ENCODE measurements around the gene SYNM.
"Not testable (repeated sequence)": the region's sequence is repeated elsewhere in the genome, so short reads cannot be mapped to it uniquely, and the experiment has no call there.

SYNM gene

DNA sequence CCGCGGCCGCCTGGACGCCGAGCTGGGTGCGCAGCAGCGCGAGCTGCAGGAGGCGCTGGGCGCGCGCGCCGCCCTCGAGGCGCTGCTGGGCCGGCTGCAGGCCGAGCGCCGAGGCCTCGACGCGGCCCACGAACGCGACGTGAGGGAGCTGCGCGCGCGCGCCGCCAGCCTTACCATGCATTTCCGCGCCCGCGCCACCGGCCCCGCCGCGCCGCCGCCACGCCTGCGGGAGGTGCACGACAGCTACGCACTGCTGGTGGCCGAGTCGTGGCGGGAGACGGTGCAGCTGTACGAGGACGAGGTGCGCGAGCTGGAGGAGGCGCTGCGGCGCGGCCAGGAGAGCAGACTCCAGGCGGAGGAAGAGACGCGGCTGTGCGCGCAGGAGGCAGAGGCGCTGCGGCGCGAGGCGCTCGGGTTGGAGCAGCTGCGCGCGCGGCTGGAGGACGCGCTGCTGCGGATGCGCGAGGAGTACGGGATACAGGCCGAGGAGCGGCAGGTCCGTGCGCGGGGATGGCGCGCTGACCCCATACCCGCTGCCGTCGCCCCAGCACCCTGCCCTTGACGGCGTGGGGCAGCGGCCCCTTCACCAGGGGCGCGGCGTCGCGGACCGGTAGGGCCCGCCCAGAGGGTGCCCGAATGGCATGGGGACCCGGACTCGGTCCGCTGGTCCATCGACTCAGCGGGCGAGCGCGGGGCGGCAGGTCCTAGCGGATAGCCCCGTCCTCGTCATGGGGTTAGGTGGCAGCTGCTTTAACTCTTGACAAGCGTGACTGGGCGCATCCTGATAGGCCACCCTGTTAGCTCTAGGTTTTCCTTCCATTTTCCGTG lies 848 bp downstream of the SYNM start:
- no peak for FAIRE-seq
- peak; percentile 67 for DNase-seq (ENCODE audit: insufficient read length, low spot score)

DNA sequence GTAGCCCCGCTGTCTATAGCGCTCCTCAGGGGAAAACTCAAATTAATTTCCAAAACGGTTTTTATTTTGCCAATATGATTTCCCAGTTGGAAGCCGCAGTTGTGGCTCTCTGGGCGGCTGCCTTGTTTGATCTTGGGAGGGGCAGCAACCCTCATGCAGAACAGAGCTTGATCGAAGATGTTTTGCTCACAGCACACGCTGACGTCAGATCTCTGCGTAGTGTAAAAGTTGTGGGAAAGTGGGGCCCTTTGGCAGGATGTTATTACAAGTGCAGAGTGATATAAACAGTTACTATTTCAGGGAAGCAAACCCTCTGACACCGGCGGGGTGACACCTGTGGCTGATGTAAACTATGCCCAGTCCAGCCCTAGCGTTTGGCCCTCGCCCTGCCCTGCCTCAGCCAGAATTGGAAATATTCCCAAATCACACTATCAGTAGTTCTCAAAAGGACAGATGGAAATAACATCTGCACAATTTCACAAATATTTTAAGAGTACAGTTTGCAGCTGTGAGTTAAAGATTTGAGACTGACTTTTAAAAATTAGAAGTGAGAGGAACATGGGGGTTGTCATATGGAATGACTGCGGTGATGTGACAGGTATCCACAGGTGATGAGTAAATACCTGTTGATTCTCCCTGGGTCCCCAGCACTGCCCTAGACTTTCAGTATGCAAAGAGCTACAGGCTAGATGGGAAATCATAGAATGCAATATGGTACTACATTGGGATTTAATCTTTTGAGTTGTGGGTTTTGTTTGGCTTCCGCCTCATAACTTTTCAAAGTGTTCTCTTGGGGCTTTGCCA lies 1.7 kb downstream of the SYNM start:
- DNase-seq (ENCODE audit: insufficient read length, low spot score) (no peak), FAIRE-seq (no peak)

DNA sequence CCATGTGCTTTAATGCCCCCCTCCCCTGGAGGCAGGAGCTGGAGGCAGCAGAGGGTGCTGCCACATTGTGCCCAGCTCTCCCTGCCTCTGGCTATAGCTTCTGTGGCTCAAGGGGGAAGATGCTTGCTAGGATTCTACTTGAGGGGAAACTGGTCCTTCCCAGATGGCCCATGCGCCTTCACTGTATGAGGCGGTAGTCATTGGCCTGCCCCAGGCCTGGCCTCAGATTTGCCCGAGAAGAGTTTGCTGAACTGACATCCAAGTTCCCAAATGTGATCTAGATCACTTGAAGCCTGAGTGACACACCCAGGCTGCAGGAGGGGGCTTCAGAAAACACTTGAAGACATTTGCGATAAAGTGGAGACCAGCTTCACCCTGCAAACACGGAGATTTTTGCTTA lies 4.1 kb downstream of the SYNM start:
- no peak for FAIRE-seq
- no peak for DNase-seq (ENCODE audit: insufficient read length, low spot score)

DNA sequence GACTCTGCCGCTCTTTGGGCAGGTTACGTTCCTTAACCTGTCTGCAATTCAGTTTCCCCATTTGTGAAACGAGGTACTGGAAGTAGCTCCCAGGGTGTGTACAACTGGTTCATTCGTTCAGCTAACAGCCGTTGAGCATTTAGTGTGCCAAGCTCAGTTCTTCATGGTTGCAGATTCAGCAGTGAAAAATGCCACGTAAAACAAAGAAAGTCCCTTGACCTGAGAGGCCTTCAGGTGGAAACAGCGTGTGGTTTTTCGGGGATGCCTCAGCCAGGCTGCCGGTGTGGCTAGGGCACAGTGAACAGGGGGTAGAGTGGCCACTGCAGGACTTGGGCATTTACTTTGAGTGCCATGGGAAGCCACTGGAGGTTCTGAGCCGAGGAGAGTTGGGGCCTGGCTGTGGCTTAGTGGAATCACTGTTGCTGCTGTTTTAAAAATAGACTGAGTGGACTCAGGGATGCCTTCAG lies 4.7 kb downstream of the SYNM start:
- FAIRE-seq: no peak

DNA sequence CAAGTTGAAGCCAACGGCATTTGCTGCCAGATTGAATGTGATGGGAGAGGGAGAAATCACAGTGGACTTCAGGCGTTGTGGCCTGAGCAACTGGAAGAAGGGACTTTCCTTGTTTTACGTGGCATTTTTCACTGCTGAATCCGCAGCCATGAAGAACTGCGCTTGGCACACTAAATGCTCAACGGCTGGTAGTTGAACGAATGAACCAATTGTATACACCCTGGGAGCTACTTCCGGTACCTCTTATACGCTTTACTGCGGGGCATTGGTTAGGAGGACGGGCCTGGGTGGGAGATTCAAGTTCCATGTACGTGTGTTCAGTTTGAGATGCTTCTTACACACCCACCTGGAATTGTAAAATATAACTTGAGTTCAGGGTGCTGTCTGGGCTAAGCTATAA lies 5.2 kb downstream of the SYNM start:
- FAIRE-seq: no peak
- DNase-seq (ENCODE audit: insufficient read length, low spot score): no peak

More for the DNA sequence above, 4.7 kb downstream of the SYNM start:
- no peak for DNase-seq (ENCODE audit: insufficient read length, low spot score)

DNA sequence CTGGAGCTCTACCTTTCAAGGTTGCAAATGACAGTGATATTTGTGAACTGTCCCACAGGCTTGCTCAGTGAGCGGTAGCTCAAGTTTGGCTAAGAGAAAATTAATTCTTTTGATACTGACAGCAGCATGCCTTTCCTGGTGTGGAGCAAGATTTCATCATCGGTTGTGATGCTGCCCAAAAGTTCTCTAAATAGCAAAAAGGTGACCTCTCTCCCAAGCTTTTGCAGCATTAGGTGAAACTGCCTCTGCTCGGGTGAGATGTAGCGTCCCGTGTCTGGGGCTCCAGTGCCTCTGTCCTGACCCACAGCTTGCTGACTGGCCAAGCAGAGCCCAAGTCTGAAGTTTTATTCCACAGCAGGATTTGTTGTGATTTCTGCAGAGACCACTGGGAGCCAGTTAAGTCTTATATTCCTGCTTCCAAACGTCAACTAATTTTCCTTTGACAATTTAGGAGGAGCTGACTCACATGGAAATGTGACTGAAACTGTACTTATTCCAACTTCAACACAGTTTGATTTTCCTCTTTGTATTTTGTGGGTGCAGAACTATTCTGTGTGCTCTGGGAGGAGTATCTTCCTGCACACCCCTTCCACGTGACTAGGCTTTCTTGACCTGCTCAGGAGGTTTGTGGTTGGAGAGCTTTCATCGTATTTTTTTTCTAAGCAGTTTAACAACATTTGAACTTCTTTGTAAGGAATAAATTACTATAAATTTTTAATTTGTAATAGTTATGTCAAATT lies 5.9 kb downstream of the SYNM start:
- FAIRE-seq (no peak), DNase-seq (ENCODE audit: insufficient read length, low spot score) (no peak)

DNA sequence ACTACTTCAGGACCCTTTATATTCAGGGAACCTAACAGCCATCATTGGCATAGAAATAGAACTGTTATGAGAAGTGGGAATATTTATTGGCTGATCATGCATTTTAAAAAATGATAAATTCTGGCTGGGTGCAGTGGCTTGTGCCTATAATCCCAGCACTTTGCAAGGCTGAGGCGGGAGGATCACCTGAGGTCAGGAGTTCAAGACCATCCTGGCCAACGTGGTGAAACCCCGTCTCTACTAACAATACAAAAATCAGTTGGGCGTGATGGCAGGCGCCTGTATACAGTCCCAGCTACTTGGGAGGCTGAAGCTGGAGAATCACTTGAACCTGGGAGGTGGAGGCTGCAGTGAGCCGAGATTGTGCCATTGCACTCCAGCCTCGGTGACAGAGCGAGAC lies 6.8 kb downstream of the SYNM start:
- not testable (repeated sequence) for FAIRE-seq

DNA sequence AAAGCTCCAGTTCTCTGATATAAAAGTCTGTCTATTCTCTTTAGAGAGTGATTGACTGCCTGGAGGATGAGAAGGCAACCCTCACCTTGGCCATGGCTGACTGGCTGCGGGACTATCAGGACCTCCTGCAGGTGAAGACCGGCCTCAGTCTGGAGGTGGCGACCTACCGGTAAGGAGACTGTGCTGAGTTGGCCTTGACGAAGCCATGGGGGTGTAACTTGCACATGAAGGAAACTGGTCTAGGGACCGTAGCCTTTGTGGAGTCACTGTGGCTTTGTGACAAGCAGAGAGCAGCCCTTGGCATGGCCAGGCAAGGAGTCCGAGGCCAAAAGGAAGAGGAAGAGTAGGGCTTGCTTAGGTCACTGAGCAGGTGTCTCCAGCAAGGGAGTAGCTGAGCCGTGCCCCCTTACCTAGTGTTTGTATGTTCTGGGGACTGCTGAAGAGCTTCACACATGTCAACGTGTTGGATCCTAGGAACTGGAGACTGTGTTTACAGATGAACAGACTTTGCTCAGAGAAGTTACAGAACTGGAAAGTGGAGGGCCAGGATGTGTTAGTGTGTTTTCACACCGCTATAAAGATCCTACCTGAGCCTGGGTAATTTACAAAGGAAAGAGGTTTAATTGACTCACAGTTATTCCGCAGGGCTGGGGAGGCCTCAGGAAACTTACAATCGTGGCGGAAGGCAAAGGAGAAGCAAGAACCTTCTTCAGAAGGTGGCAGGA lies 8.8 kb downstream of the SYNM start:
- no peak for FAIRE-seq
- no peak for DNase-seq (ENCODE audit: insufficient read length, low spot score)

More for the DNA sequence above, 6.8 kb downstream of the SYNM start:
- DNase-seq (ENCODE audit: insufficient read length, low spot score): not testable (repeated sequence)

DNA sequence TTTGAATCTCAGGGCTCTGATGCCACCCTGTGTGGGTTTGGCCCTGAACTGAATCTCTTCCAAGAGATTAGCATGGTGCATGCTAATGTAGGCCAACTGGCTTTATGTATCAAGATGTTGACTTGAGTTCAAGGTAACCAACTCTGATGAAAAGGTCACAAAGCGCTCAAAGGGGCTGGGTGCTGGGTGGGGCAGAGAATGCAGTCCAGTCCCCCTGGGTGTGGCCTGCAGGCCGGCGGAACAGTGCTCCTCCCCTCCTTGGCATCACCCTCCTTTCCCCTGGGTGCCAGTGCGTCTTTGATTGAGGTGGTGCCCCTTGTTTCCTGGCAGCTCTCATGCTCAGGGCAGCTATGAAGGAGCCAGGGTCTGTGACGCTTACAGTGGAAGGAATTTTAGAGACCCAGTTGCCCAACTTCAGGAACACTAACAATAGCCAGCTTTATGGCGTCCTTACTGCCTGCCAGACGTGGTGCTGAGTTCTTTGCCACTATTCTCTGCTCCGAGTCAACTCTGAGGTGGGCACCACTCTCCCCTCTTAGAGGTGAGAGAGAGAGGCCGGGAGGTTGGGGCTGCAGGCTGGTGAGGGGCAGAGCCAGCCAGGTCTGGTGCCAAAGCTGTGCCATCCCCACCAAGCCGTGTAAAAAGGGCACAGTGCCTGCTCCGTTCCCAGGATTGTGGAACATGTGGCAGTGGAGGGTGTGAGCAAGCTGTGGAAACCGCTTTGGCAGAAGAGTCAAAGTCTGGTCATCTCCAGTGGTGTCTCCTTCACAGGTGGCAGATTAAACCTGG lies 9.8 kb downstream of the SYNM start:
- no peak for FAIRE-seq
- DNase-seq (ENCODE audit: insufficient read length, low spot score): no peak

DNA sequence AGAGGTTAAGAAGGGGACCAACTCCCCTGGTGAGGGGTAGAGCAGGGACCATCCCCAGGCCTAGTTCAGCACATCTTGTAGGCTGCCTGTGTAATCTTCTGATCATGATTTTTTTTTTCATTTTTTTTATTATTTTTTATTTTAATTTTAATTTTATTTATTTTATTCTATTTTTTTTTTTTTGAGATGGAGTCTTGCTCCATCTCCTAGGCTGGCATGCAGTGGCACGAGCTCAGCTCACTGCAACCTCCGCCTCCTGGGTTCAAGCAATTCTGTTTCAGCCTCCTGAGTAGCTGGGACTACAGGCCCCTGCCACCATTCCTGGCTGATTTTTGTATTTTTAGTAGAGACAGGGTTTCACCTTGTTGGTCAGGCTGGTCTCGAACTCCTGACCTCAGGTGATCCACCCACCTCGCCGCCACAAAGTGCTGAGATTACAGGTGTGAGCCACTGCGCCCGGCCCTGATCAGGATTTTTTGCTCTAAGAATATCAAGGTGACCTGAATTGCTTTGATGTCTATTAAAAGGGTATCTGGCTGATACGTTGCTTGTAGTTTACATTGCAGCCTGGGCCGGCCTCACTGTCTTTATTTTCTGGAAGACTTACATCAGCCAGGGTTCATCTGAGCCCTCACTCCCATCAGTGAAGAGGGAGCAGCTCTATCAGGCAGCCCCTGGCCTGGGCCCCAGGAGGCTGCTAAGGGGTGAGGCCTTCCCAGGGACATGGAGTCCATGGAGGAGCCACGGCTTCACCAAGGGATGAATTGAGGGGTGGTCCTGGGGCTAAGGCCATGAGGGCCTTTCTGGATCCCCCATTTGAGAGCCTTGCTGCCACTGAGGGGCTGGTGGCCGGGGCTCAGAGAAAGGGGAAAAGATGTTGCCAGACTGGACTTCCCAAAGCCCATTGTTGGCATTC lies 10.7 kb downstream of the SYNM start:
- DNase-seq (ENCODE audit: insufficient read length, low spot score) (no peak), FAIRE-seq (no peak)

DNA sequence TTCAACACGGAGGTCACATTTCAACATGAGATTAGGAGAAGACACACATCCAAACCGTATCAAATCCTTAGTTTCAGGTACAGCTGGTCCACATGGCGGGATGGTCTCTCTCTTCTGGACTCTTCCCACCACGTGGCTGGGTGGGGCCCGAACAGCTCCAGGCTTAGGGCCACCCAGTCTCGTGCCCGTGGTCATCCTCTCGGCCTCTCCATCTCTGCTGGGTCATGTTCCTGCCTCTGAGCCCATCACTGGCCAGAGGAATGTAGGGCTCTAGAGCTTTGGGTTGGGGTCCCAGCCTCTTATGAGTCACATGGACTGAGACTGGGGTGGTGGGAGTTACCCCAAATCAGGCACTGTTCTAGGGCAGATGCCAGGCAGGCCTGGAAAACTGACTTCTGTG lies 12.2 kb downstream of the SYNM start:
- DNase-seq (ENCODE audit: insufficient read length, low spot score) (no peak), FAIRE-seq (no peak)

DNA sequence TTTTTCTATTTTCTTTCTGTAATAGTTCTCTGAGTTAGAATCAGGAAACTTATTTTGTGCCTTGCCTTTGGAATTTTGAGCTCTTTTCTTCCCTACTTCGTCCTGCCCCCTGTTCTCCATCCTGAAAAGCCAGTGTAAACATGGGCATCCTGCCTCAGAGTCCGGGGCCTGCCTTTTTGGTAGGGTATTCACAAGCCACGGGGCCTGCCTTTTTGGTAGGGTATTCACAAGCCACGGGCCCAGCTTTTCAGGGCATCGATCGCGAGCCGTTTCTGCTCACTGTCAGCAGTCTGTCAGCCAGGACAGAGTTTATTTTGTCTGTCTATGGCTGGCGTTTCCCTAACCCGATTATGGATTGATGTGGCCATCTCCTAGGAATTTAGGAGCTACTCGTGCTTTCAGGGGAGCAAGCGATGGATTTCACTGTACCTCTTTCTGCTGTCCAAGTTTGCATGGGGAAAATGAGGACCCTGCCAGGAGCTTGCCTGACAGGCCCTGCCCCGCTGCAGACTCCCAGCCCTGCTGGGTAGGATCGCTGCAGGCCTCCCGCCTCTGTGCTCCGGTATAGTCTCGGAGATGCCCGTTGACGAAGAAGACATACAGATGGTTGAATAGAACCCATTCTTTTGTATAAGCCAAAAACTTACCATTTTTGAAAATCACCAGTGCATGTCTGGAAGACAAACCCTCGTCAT lies 12.8 kb downstream of the SYNM start:
- no peak for DNase-seq (ENCODE audit: insufficient read length, low spot score)
- no peak for FAIRE-seq

DNA sequence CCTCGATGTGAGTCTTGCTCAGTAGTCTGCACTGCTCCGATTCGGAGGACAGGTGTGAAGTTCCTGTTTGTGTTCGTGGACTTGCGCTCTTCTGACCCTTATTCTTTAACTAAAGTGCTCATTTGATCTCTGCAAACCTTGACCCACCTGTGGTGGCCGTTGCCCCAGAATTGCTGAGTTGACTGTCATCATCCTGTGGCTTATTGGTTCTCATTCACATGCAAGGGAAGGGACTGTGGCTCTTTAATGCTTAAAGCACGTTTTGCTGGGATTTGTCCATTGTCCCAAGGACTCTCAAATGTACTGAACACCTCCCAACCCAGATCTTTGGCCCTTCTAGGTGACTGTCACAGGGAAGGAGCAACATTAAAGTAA lies 13.4 kb downstream of the SYNM start:
- no peak for FAIRE-seq
- DNase-seq (ENCODE audit: insufficient read length, low spot score): no peak

DNA sequence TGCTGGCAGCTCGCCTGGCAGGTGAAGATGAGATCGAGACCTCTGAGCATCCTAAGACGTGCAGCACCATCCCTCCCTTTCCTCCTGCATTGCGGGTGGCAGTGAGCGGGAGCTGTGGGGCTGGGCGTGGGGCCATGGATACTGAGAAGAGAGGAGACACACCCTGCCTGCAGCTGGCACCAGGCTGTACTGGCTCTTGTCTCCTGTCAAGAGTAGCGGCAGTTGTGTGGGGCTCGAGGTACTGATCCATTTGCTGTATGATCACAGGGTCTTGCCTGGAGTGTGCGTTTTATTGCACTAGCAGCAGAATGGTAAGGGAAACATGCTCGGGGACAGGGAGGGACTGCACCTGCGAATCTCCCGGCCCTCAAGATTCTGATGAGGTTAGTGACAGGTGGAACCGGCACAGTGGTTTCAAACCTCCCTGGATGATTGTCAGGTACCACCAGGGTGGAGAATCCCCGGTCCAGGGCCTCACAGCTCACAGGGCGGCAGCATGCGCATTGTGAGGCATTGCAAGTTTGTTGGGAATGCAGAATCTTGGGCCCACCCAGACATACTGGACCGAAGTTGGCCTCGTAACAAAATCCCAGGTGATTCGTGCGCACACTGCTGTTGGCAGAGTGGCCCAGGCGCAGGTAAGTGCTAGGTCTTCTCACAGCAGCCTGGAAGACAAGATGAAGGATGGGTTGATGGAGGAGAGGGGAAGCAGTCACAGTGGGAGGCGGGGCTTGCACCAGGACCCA lies 14.1 kb downstream of the SYNM start:
- DNase-seq (ENCODE audit: insufficient read length, low spot score) (no peak), FAIRE-seq (no peak)

DNA sequence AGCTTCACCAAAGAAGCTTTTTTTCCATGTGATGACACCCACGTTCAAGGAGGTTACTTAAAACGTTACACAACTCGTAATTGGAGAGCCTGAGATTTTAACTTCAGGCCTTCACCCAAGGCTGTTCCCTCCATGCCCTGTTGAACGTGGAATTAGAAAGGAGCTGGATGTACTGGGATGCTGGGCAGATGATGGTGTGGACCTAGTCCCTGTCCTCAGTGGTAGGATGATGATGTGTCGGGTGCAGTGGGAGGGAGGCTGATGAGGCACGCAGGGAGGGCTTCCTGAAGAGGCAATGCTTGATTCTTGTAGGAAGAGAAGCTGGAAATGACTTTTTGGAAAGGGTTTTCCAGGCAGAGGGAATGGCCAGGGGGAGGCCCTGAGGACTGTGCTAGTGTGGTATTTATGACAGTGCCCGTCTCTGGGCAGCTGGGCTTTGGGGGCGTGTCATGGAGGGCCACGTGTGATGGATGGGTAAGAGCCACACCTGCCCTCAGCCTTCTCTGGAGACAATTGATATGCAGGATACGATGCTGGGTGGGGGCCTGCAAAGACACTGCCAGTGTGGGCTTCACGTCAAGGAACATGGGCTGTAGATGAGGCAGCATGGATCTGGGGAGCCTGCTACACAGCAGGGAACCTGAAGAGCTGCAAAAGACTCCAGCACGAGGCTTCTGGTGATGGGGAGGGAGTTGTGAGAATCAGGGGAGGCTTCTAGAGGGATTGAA lies 15.3 kb downstream of the SYNM start:
- no peak for FAIRE-seq
- DNase-seq (ENCODE audit: insufficient read length, low spot score): no peak

DNA sequence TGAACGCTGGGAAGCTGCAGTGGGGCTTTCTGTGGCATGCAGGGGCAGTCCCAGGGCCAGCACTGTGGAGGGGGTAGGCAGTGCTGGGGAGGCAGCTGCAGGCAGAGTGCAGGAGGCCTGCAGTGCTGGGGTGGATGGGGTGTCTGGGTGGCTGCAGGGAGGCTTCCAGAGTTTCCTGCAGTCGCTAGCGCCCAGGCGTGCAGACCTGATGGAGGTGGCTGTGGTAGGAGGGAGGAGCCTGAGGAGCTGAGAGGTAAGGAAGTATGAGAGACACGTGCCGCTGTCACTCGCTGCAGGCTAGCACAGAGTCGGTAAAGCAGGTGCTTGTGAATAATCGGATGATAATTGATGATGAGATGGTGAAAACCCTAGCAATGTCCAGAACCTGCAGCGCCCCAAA lies 16.3 kb downstream of the SYNM start:
- FAIRE-seq: no peak
- DNase-seq (ENCODE audit: insufficient read length, low spot score): no peak

Data from GM19239 (cell line).